Sigmoid colon (tissue), 7 donors: ENCODE data around the gene IQGAP1. TPM values are rescaled to one million over a fixed set of nuclear protein-coding genes. Genes with fewer than 3 reads are reported as not detected.

Source experiments
- DNase-seq: peaks from one replicate; pipeline ENCODE4 v3.0.0-alpha.2; 2019
- H3K27ac ChIP-seq, 4 donors: fragments of 200-600 bp; sonication (generic); one replicate each; pipeline ENCODE4 v1.5.1; 2016 to 2019; ENCODE audit warnings: mild to moderate bottlenecking in 1 of 4
- H3K27me3 ChIP-seq, 3 donors: fragments of 200-600 bp; sonication (generic); one replicate each; pipeline ENCODE4 v1.5.1; 2019; ENCODE audit warnings: mild to moderate bottlenecking in 1 of 3
- H3K36me3 ChIP-seq, 4 donors: fragments of 200-600 bp; sonication (generic); one replicate each; pipeline ENCODE4 v1.5.1; 2016 to 2019
- H3K4me1 ChIP-seq, 4 donors: fragments of 200-600 bp; sonication (generic); one replicate each; pipeline ENCODE4 v1.5.1; 2017 to 2019
- H3K4me3 ChIP-seq, 4 donors: fragments of 200-600 bp; sonication (generic); one replicate each; pipeline ENCODE4 v1.5.1; 2017 to 2019; ENCODE audit warnings: mild to moderate bottlenecking in 2 of 4, moderate library complexity in 1 of 4
- H3K9me3 ChIP-seq, 4 donors: fragments of 200-600 bp in 3 of 4; sonication (generic) in 3 of 4; one replicate each; pipeline versions ENCODE4 v1.5.1 to v1.6.1; 2013 to 2019
- CTCF ChIP-seq, 4 experiments: fragments of 450-650 bp in 3 of 4; fragments of 200-600 bp in 1 of 4; IDR thresholded peaks; one replicate each; pipeline ENCODE4 v1.5.1; 2016 to 2019; ENCODE audit warnings: antibody characterized with exemption in 4 of 4, mild to moderate bottlenecking in 3 of 4, moderate library complexity in 2 of 4
- EP300 ChIP-seq, 4 donors: sonication (generic); formaldehyde crosslinking; IDR thresholded peaks; one replicate each; pipeline ENCODE4 v1.6.1; 2017; ENCODE audit warnings: antibody characterized with exemption in 4 of 4
- POLR2A ChIP-seq, 2 donors: fragments of 450-650 bp; IDR thresholded peaks; one replicate each; pipeline ENCODE4 v1.6.1; 2016; ENCODE audit warnings: antibody characterized with exemption in 2 of 2, mild to moderate bottlenecking in 2 of 2, moderate library complexity in 2 of 2
- POLR2AphosphoS5 ChIP-seq, 4 donors: sonication (generic); formaldehyde crosslinking; IDR thresholded peaks; one replicate each; pipeline ENCODE4 v1.6.1; 2017; ENCODE audit warnings: antibody characterized with exemption in 4 of 4
- WGBS, 2 donors: extraction: QIAGEN DNeasy Blood & Tissue Kit; methylation state at CpG; one replicate each; pipeline ENCODE4 v1.1.7; 2013; 5-methylcytosine and 5-hydroxymethylcytosine counted together
- intact Hi-C: fragments of 100-400 bp; cut with DNase I; formaldehyde crosslinking; loops from one replicate; pipeline ENCODE4 v1.15.1; 2023
- polyA plus RNA-seq, 3 donors: library from polyadenylated mRNA; stranded (reverse); fragments of 200-250 nt; gene quantifications; one replicate each; pipeline ENCODE4 v1.2.3, GENCODE V29; 2013
- total RNA-seq, 4 donors: library from RNA; depleted of rRNA; stranded (reverse); fragments of >200 nt; gene quantifications; one replicate each; pipeline ENCODE4 v1.1.0, GENCODE V29; 2016
- donor health status: healthy with polysubstance abuse.
- donor health status: Bipolar disorder and iron deficiency.
- donor health status: healthy.

The IQGAP1 gene
- total and polyA plus RNA-seq, 7 donors: 96.7 to 283 (median 135) TPM

- H3K4me1 ChIP-seq: no peaks in the 10 kb centered on the region
- intact Hi-C loops: no loop called here
- no peaks in the 10 kb centered on the region for H3K9me3 ChIP-seq
- no peaks in the 10 kb centered on the region for H3K36me3 ChIP-seq
- no peak overlapping the region for H3K27ac ChIP-seq
- 77 to 89% methylated on average over 3 of the region's 3 CpGs for WGBS, 2 donors
- DNase-seq: no peak
- no peak overlapping the region for H3K4me3 ChIP-seq
- TF ChIP-seq EP300 (IDR thresholded peaks at IDR 0.05) (no peak), POLR2AphosphoS5 (IDR thresholded peaks at IDR 0.05) (no peak), CTCF (IDR thresholded peaks at IDR 0.05) (no peak), POLR2A (IDR thresholded peaks at IDR 0.05) (no peak)
- no peaks in the 10 kb centered on the region for H3K27me3 ChIP-seq
Measured at GRCh38 chr15:90379263-90379662, 8.8 kb upstream of the IQGAP1 start.

- Histone ChIP-seq H3K27ac (no peak overlapping the region), H3K9me3 (no peaks in the 10 kb centered on the region), H3K36me3 (no peaks in the 10 kb centered on the region), H3K4me1 (no peaks in the 10 kb centered on the region), H3K4me3 (no peak overlapping the region), H3K27me3 (no peaks in the 10 kb centered on the region)
- TF ChIP-seq CTCF (IDR thresholded peaks at IDR 0.05) (no peak), POLR2AphosphoS5 (IDR thresholded peaks at IDR 0.05) (no peak), EP300 (IDR thresholded peaks at IDR 0.05) (no peak), POLR2A (IDR thresholded peaks at IDR 0.05) (no peak)
- intact Hi-C loops: no loop called here
- DNase-seq: no peak
Measured at GRCh38 chr15:90381515-90381914, 6.5 kb upstream of the IQGAP1 start.

- DNase-seq: no peak
- intact Hi-C loops: no loop called here
- Histone ChIP-seq H3K27me3 (no peaks in the 10 kb centered on the region), H3K4me3 (no peak overlapping the region), H3K9me3 (no peaks in the 10 kb centered on the region), H3K4me1 (peaks cover 0 to under 1% (median 0%) of the 10 kb centered on the region in 4 donors), H3K36me3 (no peaks in the 10 kb centered on the region), H3K27ac (no peak overlapping the region)
- no peak for TF ChIP-seq POLR2AphosphoS5 (IDR thresholded peaks at IDR 0.05)
- TF ChIP-seq POLR2A (IDR thresholded peaks at IDR 0.05): no peak
- TF ChIP-seq CTCF (IDR thresholded peaks at IDR 0.05): no peak
- TF ChIP-seq EP300 (IDR thresholded peaks at IDR 0.05): no peak
Measured at GRCh38 chr15:90382320-90382719, 5.7 kb upstream of the IQGAP1 start.

- Histone ChIP-seq H3K36me3 (peaks cover 0 to 7% (median 0%) of the 10 kb centered on the region in 4 donors), H3K9me3 (no peaks in the 10 kb centered on the region), H3K4me3 (no peak overlapping the region), H3K4me1 (peaks cover 0 to 28% (median 22%) of the 10 kb centered on the region in 4 donors), H3K27me3 (no peaks in the 10 kb centered on the region), H3K27ac (peak overlapping the region in 3 of 4 donors; percentile 12 to 46 (median 28))
- 87 to 88% methylated on average over 2 of the region's 2 CpGs for WGBS, 2 donors
- intact Hi-C loops: no loop called here
- TF ChIP-seq CTCF (IDR thresholded peaks at IDR 0.05) (no peak), EP300 (IDR thresholded peaks at IDR 0.05) (no peak), POLR2AphosphoS5 (IDR thresholded peaks at IDR 0.05) (no peak), POLR2A (IDR thresholded peaks at IDR 0.05) (no peak)
- DNase-seq: no peak
Measured at GRCh38 chr15:90386221-90386620, 1.8 kb upstream of the IQGAP1 start.
